RCC 7860 (cell line): ENCODE results near the gene UNK.
"Not testable (repeated sequence)": the region's sequence is repeated elsewhere in the genome, so short reads cannot be mapped to it uniquely, and the experiment has no call there.

Experiments used
- DNase-seq: peaks from one replicate; pipeline ENCODE4 v3.0.0-alpha.2; 2015; ENCODE audit warnings: low spot score
- FAIRE-seq: peaks from 2 replicates; lab custom pipeline; 2012; peaks lifted over from hg19 to GRCh38; lab: Jason Lieb, UNC

UNK gene

DNA sequence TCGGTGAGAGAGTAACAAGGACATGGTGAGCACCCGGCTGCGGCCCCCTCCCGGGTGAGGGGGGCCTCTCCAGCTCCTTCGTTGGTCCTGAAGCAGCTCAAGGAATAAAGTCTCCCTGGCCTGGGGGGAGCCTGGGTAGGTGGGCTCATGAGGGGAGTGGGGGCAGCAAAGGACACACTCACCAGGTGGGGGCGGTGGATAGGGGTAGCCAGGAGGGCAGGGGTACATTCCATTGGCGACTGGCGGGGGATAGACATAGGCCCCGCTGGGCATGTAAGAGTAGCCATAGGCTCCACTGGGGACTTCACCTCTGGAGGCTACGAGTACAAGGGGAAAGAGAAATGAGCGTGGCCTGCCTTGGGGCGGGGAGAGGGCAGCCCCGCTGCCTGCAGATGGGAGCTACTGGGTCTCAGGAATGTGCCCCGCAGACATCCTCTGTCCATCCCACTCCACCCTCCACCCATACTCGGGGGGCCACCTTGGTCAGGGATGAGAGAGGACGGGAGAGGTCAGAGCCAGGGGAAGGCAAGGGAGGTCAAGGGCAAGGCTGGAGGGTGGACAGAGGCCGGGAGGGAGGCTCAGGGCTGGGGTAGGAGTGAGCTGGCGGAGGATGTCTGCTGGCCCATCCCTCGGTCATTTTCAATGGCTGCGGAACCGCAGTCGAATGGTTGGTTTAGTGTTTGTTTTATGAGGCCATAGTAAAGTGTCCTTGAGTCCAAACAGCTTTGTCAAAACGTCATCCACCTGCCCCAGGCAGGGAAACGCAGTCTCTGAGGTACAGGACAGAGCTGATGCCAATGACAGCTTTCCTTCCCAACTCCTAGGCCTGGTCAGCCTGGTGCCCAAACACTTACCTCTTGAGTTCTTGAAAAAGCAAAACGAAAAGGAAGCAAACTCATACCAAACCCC lies 63.3 kb downstream of the UNK start:
- DNase-seq (no peak), FAIRE-seq (no peak)

DNA sequence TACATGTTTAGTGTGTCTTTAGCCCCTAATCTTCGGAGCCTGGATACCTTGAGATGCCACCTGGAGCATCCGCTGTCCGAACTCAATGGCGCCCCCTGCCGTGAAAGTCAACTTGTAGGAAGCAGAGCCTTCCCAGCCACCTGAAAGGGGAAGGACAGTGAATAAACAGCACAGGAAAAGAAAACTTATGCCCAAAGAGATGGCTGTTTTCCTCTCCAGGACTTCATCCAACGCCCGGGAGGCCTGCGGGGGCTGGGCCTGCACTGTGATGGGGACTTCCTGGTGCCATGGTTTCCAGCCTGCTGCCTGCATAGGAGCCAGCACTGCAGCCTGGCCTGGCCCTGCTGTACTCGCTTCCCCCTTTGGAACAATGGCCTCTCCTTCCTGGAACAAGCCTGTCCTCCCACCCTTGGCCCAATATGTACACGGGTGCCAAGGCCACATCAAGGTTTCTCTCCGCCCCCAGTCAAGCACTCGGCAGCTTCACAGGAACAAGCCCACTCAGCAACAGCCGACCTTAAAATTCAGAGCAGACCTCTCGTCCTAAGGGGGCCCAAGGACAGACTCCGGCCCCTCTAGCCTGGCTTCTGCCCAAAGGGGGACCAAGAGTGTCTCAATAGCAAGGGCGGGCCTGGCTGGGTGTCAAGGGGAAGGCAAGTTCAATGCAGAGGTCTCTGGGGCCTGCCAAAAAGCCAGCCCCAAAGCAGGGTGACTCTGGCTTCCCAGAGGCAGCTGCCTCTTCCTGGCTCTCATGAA lies 64.1 kb downstream of the UNK start:
- FAIRE-seq = no peak
- DNase-seq = no peak

DNA sequence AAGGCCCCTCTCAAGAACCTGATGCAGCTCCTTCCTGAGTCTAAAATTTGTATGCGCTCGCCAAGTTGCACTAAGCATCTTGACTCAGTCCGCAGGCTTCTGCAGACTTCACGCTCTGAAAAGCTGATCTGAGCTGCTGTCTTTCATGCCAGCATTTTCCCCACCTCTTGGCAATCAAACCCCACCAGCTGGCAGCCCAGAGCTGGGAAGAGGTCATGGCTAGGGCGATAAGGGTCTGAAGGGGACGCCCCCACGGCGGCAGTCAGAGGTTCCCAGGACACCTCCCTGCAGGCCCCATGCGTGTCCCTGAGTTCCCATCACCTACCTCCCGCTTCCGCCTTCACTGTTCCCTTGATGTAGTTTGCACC lies 64.7 kb downstream of the UNK start:
- DNase-seq (no peak), FAIRE-seq (no peak)

DNA sequence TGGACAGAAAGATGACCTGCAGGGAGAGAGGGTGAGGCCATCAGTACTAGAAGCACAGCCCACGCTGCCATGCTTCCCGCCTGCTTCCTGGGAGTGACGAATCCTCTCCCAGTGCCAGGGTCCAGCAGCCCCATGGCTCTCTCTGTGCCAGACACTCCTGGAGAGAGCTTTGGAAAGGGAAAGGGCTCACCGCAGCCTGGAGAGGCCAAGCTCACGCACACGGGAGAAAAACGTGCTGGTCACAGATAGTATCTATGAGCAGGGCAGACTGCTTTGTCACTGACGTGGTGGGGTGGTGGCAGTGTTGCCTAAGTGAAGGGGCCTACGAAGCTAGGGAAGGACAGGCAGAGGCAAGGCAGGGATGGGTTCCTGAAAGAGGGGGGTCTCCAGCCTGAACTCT lies 65.1 kb downstream of the UNK start:
- DNase-seq (no peak), FAIRE-seq (no peak)

DNA sequence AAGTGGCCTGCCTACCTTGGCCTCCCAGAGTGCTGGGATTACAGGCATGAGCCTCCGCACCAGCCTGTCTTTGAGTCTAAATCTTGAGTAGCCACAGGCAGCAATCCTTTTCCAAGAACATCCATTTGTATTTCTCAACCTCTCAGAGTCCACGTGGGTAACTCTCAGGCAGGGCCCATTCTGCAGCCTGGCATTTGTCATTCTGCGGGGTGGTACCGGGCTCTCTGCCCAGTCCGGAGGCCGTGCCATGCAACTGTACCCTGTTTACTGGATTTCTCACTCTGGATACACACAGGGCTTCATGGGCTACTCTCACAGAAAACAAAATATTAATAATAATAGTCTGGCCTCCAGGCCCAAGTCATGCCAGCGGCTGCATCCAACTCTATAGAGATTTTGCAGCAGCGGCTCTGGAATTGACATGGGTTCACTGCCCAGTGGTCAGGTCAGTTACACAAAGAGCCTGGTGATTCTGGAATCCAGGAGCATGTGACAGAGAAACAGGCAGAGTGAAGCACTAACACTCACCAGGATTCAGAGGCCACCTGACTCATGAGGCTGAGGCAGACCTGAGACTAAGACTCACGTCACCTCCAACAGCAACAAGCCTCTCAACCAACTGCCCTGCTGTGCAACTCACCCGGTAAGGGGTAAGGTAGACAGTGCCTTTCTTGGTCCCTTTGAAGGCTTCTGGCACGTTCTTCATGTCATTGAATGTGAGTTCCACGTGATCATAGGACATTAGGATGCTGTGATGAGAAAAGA lies 66.5 kb downstream of the UNK start:
- DNase-seq = no peak
- no peak for FAIRE-seq

DNA sequence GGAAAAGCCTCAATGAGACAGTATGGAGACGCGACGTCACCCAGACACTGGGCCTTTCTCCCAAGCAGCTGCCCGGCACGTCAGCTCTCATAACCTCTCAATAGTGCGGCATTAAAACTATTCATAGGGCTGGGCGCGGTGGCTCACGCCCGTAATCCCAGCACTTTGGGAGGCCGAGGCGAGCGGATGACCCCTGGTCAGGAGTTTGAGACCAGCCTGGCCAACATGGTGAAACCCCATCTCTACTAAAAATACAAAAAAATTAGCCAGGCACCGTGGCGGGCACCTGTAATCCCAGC lies 67.0 kb downstream of the UNK start:
- not testable (repeated sequence) for DNase-seq, FAIRE-seq

DNA sequence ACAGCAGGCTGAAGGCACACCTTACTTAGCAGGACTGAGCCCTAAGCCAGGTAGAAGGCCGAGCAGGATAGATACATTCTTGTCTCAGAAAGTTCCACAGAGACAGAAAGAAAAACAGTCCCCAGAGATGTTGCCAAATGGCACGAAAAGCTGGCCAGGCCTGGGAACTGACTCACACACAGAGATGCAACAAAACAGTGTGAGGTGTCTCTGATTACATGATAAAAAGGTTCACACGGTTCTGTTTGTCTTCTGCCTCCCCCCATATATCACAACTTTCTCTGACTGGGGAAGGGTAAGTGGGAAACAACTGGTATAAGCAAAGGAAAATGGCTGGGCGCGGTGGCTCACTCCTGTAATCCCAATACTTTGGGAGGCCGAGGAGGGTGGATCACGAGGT lies 68.8 kb downstream of the UNK start:
- DNase-seq (peak; percentile 54), FAIRE-seq (no peak)

DNA sequence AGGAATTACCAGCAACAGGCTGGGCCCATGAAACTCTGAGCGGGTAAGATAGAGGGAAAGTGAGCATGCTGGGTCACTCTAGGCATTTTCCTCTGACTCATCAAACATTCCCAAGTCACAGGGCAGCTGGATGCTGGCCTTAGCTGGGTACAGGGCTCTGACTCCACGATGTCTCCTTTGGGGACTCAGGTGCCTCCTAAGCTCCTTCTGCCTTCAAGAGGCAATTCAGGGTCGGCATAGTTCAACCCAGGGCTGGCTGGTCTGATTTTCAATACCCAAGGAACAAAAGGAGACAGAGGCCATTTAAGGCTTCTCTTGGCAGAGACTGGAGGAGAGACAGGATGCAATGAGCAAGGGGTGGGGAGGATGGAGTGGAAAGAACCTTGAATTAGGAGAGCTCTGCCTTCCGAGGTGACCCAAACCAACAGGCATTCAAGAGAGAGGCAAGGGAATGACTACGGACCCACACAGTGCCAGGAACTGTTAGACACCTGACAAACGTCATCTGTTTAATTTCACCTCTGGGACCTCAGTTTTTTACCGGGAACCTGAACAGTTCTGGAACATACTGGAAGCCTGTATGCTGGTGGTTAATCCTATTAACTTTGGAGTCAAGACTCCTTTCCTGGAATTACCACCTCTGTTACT lies 69.6 kb downstream of the UNK start:
- DNase-seq = peak; percentile 80
- peak; percentile 73 for FAIRE-seq

DNA sequence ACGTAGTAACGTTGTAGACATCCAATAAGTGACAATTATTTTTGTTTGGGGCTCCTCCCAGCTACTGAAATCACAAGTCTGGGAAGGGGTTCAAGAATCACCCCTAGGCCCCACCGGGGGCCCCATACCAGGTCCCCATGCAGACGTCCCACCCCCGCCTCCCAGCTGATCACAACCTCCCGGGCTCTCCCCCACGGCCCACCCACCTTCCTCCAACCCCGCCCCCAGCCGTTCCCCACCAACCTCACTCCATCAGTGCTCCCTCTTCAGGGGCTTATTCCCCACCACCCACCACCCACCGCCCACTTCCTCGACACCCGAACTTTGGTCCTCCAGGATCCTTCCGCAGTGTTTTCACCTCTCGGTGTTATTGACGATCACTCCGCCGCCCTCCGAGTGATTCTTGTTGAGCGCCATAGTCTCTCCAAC lies 70.3 kb downstream of the UNK start:
- DNase-seq = no peak
- FAIRE-seq = no peak

DNA sequence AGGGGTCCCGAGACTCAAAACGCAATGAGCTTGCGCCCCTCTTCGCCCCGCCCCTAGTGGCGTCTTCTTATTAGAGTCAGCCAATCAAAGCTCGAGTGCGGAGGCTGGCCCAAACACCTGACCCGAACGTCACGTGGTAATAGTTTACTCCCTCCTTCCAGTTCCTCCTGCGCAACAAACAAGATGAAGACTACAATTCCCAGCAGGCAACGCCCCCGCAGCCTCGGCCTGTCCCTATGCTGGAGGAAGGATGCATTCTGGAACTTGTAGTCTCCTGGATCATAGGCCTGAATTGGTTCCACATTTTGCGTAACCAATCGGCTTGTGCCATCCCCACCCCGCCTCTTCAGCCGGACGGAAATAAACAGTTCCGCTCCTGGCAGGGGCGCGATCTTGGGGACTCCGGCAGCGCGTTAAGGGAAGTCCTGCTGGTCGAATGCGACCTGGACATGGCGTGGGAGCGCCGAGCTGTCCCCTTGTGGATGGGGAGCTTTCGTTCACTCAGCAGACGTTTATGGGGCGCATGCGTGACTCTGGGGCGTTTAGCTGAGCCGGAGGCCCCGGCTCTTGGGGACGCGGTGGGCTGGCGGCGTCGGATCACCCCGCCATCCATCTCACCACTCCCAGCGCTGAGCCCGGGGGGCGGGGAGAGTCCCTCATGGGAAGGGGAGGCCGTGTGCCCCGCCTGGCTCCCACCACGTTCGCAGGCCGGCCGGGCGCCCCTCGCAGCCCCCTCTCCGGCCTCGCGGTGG lies 70.9 kb downstream of the UNK start, which contains the start of gene WBP2:
Gene WBP2, minus strand, starts transcription at position 26 of the 752 bp plus-strand sequence. CDS start 38 bp downstream, outside the sequence.
- FAIRE-seq (peak; percentile 91), DNase-seq (peak; percentile 99)

DNA sequence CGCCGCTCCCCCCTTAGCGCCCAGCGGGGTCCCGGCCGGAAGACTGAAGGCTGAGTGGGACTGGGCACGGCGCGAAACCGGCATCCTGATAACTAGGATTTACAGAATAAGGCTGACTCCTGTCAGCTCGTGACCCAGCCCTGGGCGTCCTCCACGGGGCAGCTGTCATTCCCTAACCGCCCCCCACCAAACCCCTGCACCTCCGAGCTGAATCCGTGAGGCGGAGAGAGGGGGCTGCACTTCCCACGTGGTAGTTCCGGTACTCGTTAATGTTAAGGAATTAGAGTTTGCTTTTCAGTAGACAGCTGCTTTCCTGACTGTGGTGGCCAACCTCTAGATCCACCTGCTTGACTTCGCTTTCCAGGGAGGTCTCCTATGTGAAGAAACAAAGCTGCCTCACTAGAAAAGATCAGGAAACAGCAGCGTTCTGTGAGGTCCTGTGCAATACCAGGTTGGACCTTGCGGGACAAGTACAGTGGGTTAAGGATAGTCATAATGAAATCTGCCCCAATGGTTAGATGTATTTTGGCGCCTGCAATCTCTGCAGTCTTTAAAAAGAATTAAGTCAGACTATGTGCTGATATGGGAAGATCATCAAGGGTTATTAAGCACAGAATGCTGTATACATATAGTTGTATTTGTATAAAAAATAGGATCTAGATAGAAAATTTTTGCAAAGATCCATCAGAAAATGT lies 71.6 kb downstream of the UNK start:
- no peak for FAIRE-seq
- DNase-seq = no peak

DNA sequence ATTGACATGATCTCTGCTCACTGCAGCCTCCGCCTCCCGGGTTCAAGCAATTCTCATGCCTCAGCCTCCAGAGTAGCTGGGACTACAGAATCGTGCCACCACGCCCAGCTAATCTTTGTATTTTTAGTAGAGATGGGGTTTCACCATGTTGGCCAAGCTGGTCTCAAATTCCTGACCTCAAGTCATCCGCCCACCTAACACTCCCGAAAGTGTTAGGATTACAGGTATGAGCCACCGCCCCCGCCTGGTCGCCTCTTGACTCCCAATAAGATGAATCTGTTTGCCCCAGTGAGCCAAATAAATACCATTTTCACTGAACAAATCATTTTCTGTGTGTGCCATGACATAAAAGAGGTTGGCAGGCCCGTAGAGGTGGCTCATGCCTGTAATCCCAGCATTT lies 74.8 kb downstream of the UNK start:
- not testable (repeated sequence) for FAIRE-seq, DNase-seq

DNA sequence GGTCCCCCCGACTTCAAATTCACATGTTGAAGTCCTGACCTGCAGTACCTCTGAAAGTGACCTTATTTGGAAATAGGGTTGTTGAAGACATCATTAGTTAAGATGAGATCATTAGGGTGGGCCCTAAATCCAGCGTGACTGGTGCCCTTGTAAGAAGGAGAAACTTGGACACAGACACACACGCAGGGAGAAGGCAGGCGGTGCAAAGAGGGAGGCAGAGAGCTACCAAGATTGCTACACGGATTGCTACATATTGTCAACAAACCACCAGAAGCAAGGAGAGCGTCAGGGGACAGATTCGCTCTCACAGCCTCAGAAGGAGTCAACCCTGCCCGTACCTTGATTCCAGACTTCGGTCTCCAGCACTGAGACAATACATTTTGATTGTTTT lies 77.3 kb downstream of the UNK start:
- DNase-seq (no peak), FAIRE-seq (no peak)

DNA sequence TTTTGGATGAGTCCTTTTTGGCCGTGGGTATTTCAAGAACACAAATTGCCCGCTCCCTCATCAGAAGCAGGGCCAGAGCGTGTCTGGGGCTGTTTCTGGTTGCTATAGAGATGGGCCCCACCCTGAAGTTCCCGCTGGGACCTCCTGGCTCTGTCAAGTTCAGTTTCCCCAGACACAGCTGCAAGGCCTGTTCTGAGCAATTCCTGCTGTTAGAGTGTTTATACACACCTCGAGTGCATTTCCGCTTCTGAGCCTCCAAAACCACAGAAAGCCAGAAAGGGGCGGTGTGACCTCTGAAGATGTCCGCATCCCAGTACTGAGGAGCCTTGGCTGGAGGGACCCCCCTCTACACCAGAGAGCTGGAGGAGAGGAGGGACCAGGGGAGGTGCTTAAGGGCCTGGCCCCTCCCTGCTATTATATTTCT lies 79.9 kb downstream of the UNK start:
- FAIRE-seq (no peak), DNase-seq (no peak)

DNA sequence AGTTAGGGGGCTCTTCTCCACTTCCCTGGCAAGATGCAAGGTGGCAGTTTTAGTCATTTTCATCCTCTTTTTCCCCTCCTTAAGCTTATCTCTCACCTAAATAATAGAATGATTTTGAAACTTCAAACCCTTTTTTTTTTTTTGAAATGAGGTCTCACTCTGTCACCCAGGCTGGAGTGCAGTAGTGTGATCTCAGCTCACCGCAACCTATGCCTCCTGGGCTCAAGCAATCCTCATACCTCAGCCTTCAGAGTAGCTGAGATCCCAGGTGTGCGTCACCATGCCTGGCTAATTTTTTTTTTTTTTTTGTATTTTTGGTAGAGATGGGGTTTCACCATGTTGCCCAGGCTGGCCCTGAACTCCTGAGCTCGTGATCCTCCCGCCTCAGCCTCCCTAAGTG lies 80.3 kb downstream of the UNK start:
- not testable (repeated sequence) for DNase-seq, FAIRE-seq

DNA sequence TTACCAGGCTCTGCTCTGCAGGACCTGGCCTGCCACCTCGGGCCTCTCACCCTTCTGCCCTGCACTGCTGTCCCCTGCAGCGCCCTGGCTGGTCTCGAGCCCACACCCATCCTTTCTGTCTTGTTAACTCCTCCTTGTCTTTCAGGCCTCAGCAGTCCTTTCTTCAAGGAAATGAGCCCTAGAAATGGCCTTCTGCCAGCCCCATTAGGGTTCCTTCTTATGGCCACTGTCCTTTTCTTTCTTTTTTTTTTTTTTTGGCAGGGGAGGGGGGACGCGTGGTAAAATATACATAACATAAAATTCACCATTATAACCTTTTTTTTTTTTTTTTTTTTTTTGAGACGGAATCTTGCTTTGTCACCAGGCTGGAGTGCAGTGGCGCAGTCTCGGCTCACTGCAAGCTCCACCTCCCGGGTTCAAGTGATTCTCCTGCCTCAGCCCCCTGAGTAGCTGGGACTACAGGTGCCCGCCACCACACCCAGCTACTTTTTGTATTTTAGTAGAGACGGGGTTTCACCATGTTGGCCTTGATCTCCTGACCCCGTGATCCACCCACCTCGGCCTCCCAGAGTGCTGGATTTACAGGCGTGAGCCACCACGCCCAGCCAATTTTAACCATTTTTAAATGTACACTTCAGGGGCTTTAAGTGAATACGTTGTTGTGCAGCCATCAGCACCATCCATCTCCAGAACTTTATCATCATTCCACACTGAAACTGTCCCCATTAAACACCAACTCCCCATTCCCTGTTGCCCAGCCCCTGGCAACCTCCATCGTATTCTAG lies 81.0 kb downstream of the UNK start:
- FAIRE-seq, DNase-seq: not testable (repeated sequence)

DNA sequence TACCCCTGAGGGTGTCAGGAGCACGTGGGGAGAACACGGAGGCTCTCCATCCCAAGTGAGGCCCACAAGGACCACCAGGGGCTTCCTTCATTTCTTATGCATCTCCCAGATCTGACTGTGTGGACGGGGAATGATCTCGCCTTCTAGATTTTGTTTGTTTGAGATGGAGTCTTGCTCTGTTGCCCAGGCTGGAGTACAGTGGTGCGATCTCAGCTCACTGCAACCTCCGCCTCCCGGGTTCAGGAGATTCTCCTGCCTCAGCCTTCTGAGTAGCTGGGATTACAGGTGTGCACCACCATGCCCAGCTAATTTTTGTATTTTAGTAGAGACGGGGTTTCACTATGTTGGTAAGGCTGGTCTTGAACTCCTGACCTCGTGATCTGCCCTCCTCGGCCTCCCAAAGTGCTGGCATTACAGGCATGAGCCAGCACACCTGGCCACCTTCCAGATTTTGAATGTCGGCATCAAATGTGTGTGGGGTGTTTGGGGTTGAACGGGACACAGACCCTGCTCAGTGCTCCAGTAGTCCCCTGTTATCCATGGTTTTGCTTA lies 84.2 kb downstream of the UNK start:
- not testable (repeated sequence) for DNase-seq, FAIRE-seq
